B cell (primary cell): ENCODE measurements around the gene ORC4.

Experiments
- EZH2 ChIP-seq: IDR thresholded peaks from 2 replicates; pipeline ENCODE4 v1.6.1; 2012; ENCODE audit warnings: borderline replicate concordance, low read depth, mild to moderate bottlenecking, moderate library complexity, low read length; ENCODE audit not compliant: insufficient read depth, poor library complexity, severe bottlenecking
- TF ChIP-seq, protein P1 (sequence below): fragments of 200-600 bp; IDR thresholded peaks from one replicate; pipeline ENCODE4 v1.8.0; 2022; ENCODE audit warnings: antibody characterized with exemption, mild to moderate bottlenecking

DNA sequence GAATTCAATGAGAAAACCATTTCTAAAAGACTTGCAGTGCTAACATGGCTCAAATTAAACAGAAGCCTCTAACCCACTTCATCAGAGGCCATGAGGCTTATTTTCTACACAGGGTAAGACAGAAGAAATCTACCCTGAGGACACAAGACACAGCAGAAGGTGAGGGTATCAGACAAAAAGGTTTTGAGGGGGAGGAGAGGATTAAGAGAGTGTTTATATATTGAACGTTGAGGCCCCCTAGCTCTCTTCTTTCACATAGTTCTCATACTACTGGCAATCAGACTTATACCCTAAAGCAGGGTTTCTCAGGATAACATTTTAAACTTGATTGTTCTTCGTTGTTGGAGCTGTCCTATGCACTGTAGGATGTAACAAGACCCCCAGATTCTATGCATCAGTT is 21.4 kb downstream of the ORC4 start:
- TF ChIP-seq, protein P1, sequence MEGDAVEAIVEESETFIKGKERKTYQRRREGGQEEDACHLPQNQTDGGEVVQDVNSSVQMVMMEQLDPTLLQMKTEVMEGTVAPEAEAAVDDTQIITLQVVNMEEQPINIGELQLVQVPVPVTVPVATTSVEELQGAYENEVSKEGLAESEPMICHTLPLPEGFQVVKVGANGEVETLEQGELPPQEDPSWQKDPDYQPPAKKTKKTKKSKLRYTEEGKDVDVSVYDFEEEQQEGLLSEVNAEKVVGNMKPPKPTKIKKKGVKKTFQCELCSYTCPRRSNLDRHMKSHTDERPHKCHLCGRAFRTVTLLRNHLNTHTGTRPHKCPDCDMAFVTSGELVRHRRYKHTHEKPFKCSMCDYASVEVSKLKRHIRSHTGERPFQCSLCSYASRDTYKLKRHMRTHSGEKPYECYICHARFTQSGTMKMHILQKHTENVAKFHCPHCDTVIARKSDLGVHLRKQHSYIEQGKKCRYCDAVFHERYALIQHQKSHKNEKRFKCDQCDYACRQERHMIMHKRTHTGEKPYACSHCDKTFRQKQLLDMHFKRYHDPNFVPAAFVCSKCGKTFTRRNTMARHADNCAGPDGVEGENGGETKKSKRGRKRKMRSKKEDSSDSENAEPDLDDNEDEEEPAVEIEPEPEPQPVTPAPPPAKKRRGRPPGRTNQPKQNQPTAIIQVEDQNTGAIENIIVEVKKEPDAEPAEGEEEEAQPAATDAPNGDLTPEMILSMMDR, result no peak
- no peak for TF ChIP-seq EZH2
